Measurements from ENCODE around the gene OR1J2. TPM values are rescaled to one million over a fixed set of nuclear protein-coding genes. Genes with fewer than 3 reads are reported as not detected.

The OR1J2 gene, protein sequence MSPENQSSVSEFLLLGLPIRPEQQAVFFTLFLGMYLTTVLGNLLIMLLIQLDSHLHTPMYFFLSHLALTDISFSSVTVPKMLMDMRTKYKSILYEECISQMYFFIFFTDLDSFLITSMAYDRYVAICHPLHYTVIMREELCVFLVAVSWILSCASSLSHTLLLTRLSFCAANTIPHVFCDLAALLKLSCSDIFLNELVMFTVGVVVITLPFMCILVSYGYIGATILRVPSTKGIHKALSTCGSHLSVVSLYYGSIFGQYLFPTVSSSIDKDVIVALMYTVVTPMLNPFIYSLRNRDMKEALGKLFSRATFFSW
- total RNA-seq (ENCODE audit: low replicate concordance), result not detected in 2 replicates
- long read RNA-seq, result 0 reads

DNA sequence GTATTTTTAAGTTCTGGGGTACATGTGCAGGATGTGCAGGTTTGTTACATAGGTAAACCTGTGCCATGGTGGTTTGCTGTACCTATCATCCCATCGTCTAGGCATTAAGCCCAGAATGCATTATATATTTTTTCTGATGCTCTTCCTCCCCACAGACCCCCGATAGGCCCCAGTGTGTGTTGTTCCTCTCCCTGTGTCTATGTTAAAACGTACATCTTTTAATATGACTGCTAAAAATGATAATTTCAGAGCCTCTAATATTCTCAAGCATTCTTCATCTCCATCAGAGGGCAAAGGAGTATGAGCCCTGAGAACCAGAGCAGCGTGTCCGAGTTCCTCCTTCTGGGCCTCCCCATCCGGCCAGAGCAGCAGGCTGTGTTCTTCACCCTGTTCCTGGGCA, at the start of gene OR1J2:
OR1J2 (plus strand) TSS at position 301 of the 400 bp plus-strand sequence; CDS start at position 301, 0 bp downstream.
- Mint-ChIP-seq H3K4me3 (no peak within 1 kb of the TSS), H3K27me3 (peaks cover 28% of the 10 kb centered on the region), H3K9me3 (no peaks in the 10 kb centered on the region), H3K36me3 (no peaks in the 10 kb centered on the region), H3K27ac (no peak within 1 kb of the TSS), H3K4me1 (ENCODE audit: unreplicated experiment) (no peaks in the 10 kb centered on the region)
- no peak for TF ChIP-seq CTCF (conservative IDR thresholded peaks at IDR 0.05)
- no peak for DNase-seq (ENCODE audit: extremely low spot score, unreplicated experiment)

DNA sequence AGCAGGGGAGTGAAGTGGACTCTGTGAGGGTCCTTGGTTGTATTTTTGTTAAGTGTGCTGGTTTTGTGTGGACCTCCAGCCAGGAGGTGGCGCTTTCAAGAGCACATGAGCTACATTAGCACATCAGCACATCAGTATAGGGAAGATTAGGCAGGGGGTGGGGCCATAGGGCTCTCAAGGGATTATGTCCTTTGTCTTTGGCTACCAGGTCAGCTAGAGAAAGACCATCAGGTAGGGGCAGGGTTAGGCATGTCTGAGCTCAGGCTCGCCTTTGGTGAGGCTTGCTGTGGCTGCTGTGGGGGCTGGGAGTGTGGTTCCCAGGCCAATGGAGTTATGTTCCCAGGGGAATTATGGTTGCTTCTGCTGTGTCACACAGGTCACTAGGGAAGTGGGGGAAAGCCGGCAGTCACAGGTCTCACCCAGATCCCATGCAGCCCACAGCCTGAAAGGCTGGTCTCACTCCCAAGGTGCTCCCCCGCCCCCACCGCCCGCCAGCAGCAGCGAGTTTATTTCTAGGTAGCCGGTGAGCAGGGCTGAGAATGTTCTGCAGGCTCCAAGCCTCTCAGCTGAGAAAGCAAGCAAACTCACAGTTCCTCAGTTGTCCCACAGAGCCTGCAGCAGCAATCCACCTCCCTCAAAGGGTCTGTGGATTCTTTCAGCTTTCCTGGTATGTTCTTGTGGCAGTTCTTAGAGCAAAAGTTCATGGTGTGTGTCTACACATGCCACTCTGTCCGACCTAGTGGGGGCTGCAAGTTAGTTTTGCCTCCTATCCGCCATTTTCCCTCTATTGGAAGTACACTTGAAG, 46.6 kb upstream of the OR1J2 start:
- no peak overlapping the region for H3K4me3 Mint-ChIP-seq
- no peak overlapping the region for H3K27ac Mint-ChIP-seq
- peaks cover 3% of the 10 kb centered on the region for H3K4me1 Mint-ChIP-seq (ENCODE audit: unreplicated experiment)
- no peaks in the 10 kb centered on the region for H3K36me3 Mint-ChIP-seq
- peaks cover 4% of the 10 kb centered on the region for H3K9me3 Mint-ChIP-seq
- no peak for DNase-seq (ENCODE audit: extremely low spot score, unreplicated experiment)
- TF ChIP-seq CTCF (conservative IDR thresholded peaks at IDR 0.05), result no peak
- H3K27me3 Mint-ChIP-seq, result peaks cover 55% of the 10 kb centered on the region

- peaks cover 60% of the 10 kb centered on the region for H3K27me3 Mint-ChIP-seq
- no peaks in the 10 kb centered on the region for H3K36me3 Mint-ChIP-seq
- H3K27ac Mint-ChIP-seq, result no peak overlapping the region
- peaks cover 3% of the 10 kb centered on the region for H3K4me1 Mint-ChIP-seq (ENCODE audit: unreplicated experiment)
- H3K4me3 Mint-ChIP-seq, result peak overlapping the region; percentile 66
- TF ChIP-seq CTCF (conservative IDR thresholded peaks at IDR 0.05), result peak; percentile 88
- DNase-seq (ENCODE audit: extremely low spot score, unreplicated experiment), result no peak
- H3K9me3 Mint-ChIP-seq, result peaks cover 9% of the 10 kb centered on the region
These were observed 45.7 kb upstream of the OR1J2 start for GRCh38 chr9:122464633-122465567.

- Mint-ChIP-seq H3K4me1 (ENCODE audit: unreplicated experiment) (peaks cover 3% of the 10 kb centered on the region), H3K4me3 (no peak overlapping the region), H3K27ac (no peak overlapping the region), H3K9me3 (peaks cover 5% of the 10 kb centered on the region), H3K36me3 (no peaks in the 10 kb centered on the region), H3K27me3 (peaks cover 46% of the 10 kb centered on the region)
- no peak for TF ChIP-seq CTCF (conservative IDR thresholded peaks at IDR 0.05)
- no peak for DNase-seq (ENCODE audit: extremely low spot score, unreplicated experiment)
These were observed 44.1 kb upstream of the OR1J2 start for GRCh38 chr9:122466456-122466855.

- H3K27ac Mint-ChIP-seq, result no peak overlapping the region
- H3K36me3 Mint-ChIP-seq, result no peaks in the 10 kb centered on the region
- no peak overlapping the region for H3K4me3 Mint-ChIP-seq
- peaks cover 5% of the 10 kb centered on the region for H3K9me3 Mint-ChIP-seq
- no peak for TF ChIP-seq CTCF (conservative IDR thresholded peaks at IDR 0.05)
- H3K4me1 Mint-ChIP-seq (ENCODE audit: unreplicated experiment), result peaks cover 3% of the 10 kb centered on the region
- no peak for DNase-seq (ENCODE audit: extremely low spot score, unreplicated experiment)
- peaks cover 45% of the 10 kb centered on the region for H3K27me3 Mint-ChIP-seq
These were observed 41.9 kb upstream of the OR1J2 start for GRCh38 chr9:122468735-122469134.
